22Rv1 (cell line): Measurements from ENCODE around the gene WAPL.

Experiments used
- CTCF ChIP-seq: fragments of 450-650 bp; IDR thresholded peaks from 2 replicates; pipeline ENCODE4 v1.5.1; 2017; ENCODE audit warnings: mild to moderate bottlenecking
- ZFX ChIP-seq: fragments of 450-650 bp; IDR thresholded peaks from 2 replicates; pipeline ENCODE4 v1.6.1; 2017; ENCODE audit warnings: antibody characterized with exemption, borderline replicate concordance

- TF ChIP-seq CTCF: no peak
- TF ChIP-seq ZFX: no peak
These were observed 23.5 kb upstream of the WAPL start for GRCh38 chr10:86545101-86545500.
